Stimulated activated CD4-positive, alpha-beta T cell treated with anti-CD3 and anti-CD28 coated beads, Interleukin-1b, Interleukin-23, amount 100 ng/mL, for 24 hours (primary cell): Measurements from ENCODE around the gene ANKRD2.
"Not testable (repeated sequence)": the region's sequence is repeated elsewhere in the genome, so short reads cannot be mapped to it uniquely, and the experiment has no call there.

Source experiments
- DNase-seq, 4 experiments: peaks; one replicate each; pipeline ENCODE4 v3.0.0-alpha.2; 2020; ENCODE audit warnings: low read depth in 4 of 4, low spot score in 1 of 4

Gene ANKRD2

GRCh38 chr10:97570789-97571471, 1.6 kb upstream of the ANKRD2 start:
- no peak for DNase-seq

- no peak for DNase-seq
Measured at GRCh38 chr10:97571622-97572021, 957 bp upstream of the ANKRD2 start.

- no peak for DNase-seq
Measured at GRCh38 chr10:97573021-97573420, 442 bp downstream of the ANKRD2 start.

- DNase-seq = no peak
Measured at GRCh38 chr10:97573672-97574071, 1.1 kb downstream of the ANKRD2 start.

- no peak for DNase-seq
Measured at GRCh38 chr10:97574374-97575126, 2.0 kb downstream of the ANKRD2 start.

- DNase-seq = no peak
Measured at GRCh38 chr10:97575127-97575668, 2.6 kb downstream of the ANKRD2 start.

- not testable (repeated sequence) for DNase-seq
Measured at GRCh38 chr10:97576487-97576886, 3.9 kb downstream of the ANKRD2 start.

- no peak for DNase-seq
Measured at GRCh38 chr10:97577701-97578100, 5.1 kb downstream of the ANKRD2 start.

- DNase-seq = no peak
Measured at GRCh38 chr10:97578171-97578844, 5.7 kb downstream of the ANKRD2 start.

GRCh38 chr10:97580421-97581367, 8.1 kb downstream of the ANKRD2 start:
- no peak for DNase-seq

- no peak for DNase-seq
Measured at GRCh38 chr10:97582169-97582568, 9.6 kb downstream of the ANKRD2 start.

- no peak for DNase-seq
Measured at GRCh38 chr10:97583476-97583875, 10.9 kb downstream of the ANKRD2 start.

GRCh38 chr10:97584060-97584797, 11.7 kb downstream of the ANKRD2 start, which contains the start of gene HOGA1:
Gene HOGA1, plus strand, starts transcription at chr10:97584389. Its CDS starts 315 bp downstream, at chr10:97584704.
- DNase-seq = no peak

- DNase-seq = no peak
Measured at GRCh38 chr10:97584798-97585438, 12.3 kb downstream of the ANKRD2 start.

GRCh38 chr10:97585439-97585811, 12.8 kb downstream of the ANKRD2 start:
- DNase-seq = no peak

- no peak for DNase-seq
Measured at GRCh38 chr10:97587183-97587582, 14.6 kb downstream of the ANKRD2 start.

GRCh38 chr10:97589479-97589878, 16.9 kb downstream of the ANKRD2 start, which contains the start of gene C10orf62:
Gene C10orf62, plus strand, starts transcription at chr10:97589721. Its CDS starts 177 bp downstream, at chr10:97589898.
- DNase-seq = no peak

GRCh38 chr10:97590082-97590747, 17.6 kb downstream of the ANKRD2 start:
- no peak for DNase-seq
